HG03135 (cell line): ENCODE measurements around the gene PICK1.
A peak's percentile ranks its signal among the peaks of the same experiment; 100 is the strongest.

ENCODE experiments used
- ATAC-seq: cut with Tn5 transposase; IDR thresholded peaks from one replicate; pipeline ENCODE4 v1.9.1; 2021; ENCODE audit warnings: mild to moderate bottlenecking, moderate library complexity; ENCODE audit not compliant: unreplicated experiment

Gene PICK1

GRCh38 chr22:38046070-38046748, 11.0 kb upstream of the PICK1 start:
- no peak for ATAC-seq

- no peak for ATAC-seq
These were observed 7.2 kb upstream of the PICK1 start for GRCh38 chr22:38049812-38050619.

- ATAC-seq: no peak
These were observed 6.5 kb upstream of the PICK1 start for GRCh38 chr22:38050720-38051119.

- no peak for ATAC-seq
These were observed 5.9 kb upstream of the PICK1 start for GRCh38 chr22:38051261-38051660.

DNA sequence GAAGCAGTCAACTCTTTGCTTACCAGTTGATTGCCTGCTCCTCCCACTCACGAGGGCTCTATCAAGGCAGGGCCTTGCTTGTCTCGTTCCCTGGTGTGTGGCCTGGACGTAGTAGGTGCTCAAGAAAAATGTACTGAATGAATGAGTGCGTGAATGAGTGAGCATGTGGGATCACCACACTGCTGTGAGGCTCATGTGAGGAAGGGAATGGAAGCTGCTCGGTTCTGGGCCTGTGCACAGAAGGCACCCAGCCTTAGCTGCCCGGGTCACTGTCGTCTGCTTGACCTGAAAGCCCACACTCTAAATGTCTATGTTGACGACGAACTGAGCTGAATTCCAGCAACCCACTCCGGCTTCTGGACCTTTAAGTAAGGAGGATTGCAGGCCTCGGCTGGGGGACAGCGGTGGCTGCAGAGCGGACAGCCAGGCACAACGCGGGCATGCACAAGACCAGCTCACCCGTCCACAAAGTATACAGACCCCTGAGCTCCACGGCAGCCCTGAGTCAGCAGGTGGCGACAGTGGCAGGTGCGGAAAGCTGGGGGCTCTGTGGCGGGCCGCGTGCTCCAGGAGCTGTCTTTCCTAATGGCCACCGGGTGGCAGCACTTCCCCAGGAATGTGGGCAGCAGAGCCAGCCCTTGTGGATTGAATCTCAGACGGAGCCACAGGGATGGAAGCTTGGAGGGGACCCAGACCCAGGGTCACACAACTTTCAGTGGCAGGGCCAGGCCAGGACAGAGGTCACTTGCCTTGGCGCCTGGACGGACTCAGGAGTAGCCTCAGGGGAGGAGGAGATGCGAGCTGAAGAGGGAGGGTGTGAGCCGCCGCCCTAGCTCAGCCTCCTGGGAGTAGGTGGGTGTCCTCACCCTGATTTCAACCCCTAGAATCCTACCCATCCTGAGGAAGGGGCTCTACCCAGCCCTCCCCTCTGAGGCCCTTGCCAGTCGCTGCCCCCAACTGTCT, 5.0 kb upstream of the PICK1 start:
- ATAC-seq: peak; percentile 57

GRCh38 chr22:38062791-38063190, 5.6 kb downstream of the PICK1 start:
- no peak for ATAC-seq

DNA sequence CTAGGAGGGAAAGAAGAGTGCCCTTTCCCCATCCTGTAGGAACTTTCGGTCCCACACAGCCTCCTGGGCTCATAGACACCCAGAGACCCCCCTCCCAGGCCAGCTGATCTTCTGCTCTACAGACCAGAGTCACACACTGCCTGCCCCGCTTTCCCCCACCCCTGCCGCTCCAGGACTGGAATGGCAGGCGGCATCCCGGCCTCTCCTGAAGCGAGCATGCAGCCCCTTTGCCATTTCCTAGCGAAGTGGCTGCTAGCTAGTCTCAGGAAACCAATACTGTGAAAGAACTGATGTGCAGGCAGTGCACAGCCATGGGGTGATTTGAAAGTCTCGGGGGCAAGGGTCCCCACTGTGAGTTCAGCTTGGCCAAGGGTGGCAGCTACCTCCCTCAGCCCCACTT, 8.3 kb downstream of the PICK1 start:
- no peak for ATAC-seq

- ATAC-seq: no peak
These were observed 9.3 kb downstream of the PICK1 start for GRCh38 chr22:38066381-38067027.

DNA sequence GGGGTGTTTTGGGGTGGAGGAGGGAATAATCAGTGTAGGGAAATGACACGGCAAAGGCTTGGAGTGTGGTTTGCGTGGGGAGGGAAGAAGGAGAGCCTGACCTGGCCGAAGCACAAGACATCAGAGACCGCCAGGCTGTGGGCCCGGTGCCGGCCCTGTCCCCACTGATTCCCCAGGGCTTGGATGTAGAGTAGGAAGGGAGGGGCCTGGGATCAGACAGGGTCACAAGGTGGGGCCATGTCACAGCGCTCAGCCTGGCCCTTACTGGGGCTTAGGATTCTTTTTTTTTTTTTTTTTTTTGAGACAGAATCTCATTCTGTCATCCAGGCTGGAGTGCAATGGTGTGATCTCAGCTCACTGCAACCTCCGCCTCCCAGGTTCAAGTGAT, 9.8 kb downstream of the PICK1 start:
- ATAC-seq: no peak

DNA sequence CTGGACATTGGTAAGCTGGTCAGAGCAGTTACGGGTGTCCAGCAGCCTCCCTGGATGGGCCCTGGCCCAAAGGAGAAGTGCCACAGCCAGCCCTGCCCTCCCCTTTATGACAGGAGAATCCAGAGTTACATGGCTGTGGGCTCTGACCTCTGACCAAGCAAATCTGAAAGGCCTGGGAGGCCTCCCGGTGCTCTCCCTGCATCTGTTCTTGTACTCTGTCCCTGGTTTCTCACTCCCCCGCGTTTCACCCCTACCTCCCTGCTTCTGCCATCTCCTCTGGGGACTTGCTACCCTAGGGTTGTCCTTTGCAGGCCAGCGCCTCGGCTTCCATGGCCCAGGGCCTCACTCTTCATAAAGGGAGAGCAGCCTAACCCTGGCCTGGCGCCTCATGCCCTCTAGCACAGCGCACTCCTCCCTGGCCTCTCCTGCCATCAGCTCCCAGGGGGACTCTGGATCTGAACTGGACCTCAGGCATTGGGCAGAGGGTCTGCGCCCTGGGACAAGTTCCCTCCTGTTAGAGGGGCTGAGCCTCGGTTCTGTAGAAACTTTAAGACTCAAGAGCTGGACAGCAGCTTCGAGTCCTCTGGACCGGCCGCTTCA, 10.7 kb downstream of the PICK1 start:
- no peak for ATAC-seq

DNA sequence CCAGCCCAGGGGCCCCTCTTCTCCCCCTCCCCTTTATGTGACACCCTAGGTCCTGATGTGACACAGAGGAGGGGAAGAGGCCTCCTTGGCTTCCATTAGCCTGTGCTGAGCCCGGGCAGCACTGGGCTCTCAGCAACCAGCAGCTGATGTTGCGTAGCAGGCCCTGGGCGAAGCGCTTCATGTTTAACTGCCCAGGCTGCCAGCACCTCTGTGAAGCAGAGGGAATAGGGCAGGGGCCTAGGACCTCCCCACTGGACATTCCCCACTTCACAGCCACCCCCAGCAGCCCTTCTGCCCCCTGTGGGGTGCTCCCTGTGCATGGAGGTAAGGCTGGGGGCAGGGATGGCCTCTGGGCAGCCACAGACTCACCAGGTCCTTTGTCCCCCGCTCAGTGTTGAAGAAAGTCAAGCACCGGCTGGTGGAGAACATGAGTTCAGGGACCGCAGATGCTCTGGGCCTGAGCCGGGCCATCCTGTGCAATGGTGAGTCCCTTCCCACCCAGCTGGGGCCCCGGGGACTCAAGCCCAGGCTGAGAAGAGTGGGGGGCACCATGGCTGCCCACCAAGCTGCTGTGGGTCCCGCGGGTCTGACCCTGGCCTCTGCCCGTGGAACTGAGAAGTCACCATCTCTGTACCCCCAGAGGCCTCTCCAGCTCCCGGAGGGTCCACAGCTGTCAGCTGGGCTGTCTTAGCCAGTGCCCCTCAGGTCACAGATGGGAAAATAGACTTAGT, 11.6 kb downstream of the PICK1 start:
- no peak for ATAC-seq

- ATAC-seq: no peak
These were observed 12.4 kb downstream of the PICK1 start for GRCh38 chr22:38069372-38070249.

GRCh38 chr22:38070250-38070921, 13.2 kb downstream of the PICK1 start:
- ATAC-seq: no peak

GRCh38 chr22:38071421-38072321, 14.5 kb downstream of the PICK1 start:
- ATAC-seq: no peak

- no peak for ATAC-seq
These were observed 15.3 kb downstream of the PICK1 start for GRCh38 chr22:38072322-38073149.
